ENCODE data around the gene LZTR1. TPM values are rescaled to one million over a fixed set of nuclear protein-coding genes. Genes with fewer than 3 reads are reported as not detected.

The LZTR1 gene
- total and polyA plus RNA-seq, 11 donors, result 18.4 to 41.9 (median 26.6) TPM

GRCh38 chr22:20999350-21000206 lies 17.5 kb downstream of the LZTR1 start:
- intact Hi-C loops (cut with DNase I), result loop anchor here in 4 of 10 donors (2.0 to 10.0 kb wide), 4 partner anchors 19 to 145 kb away; partner anchors contain the start of genes CRKL (in 2 of the 4), PI4KA (in 2 of the 4) and SNAP29 (in 2 of the 4)
- peak overlapping the region in 2 of 12 donors; percentile 79 to 81 for H3K4me3 ChIP-seq
- peak in 1 of 5 donors; percentile 5 for DNase-seq

GRCh38 chr22:21000207-21000986 lies 18.3 kb downstream of the LZTR1 start:
- ATAC-seq (no peak), DNase-seq (peak in 1 of 5 donors; percentile 15)
- no peak for TF ChIP-seq CTCF (IDR thresholded peaks at IDR 0.05)
- intact Hi-C loops (cut with DNase I), result loop anchor here in 3 of 10 donors (2.0 to 10.0 kb wide), 3 partner anchors 20 to 146 kb away; partner anchors contain the start of genes PI4KA (in 2 of the 3), SNAP29 (in 2 of the 3) and CRKL (in 1 of the 3)
- peak overlapping the region in 8 of 12 donors; percentile 91 to 99 (median 98) for H3K27ac ChIP-seq
- peaks cover 3 to 36% (median 30%) of the 10 kb centered on the region in 12 donors for H3K4me1 ChIP-seq
- peaks cover 0 to 49% (median 42%) of the 10 kb centered on the region in 9 donors for H3K36me3 ChIP-seq
- WGBS, 4 donors, result 60 to 67% (median 63%) methylated on average over 13 to 22 of the region's 22 CpGs
- H3K27me3 ChIP-seq, result no peaks in the 10 kb centered on the region
- H3K9me3 ChIP-seq, result no peaks in the 10 kb centered on the region
- peak overlapping the region; percentile 61 to 94 (median 78) for H3K4me3 ChIP-seq

More at GRCh38 chr22:20999350-21000206, 17.5 kb downstream of the LZTR1 start:
- no peak for ATAC-seq
- H3K27ac ChIP-seq, result peak overlapping the region in 1 of 12 donors; percentile 98
- H3K4me1 ChIP-seq, result peaks cover 3 to 36% (median 30%) of the 10 kb centered on the region in 12 donors
- 89 to 93% (median 91%) methylated on average over 21 to 27 of the region's 27 CpGs for WGBS, 4 donors
- no peaks in the 10 kb centered on the region for H3K27me3 ChIP-seq
- no peak for TF ChIP-seq CTCF (IDR thresholded peaks at IDR 0.05)
- TF ChIP-seq POLR2A (IDR thresholded peaks at IDR 0.05), result no peak
- H3K36me3 ChIP-seq, result peaks cover 0 to 56% (median 42%) of the 10 kb centered on the region in 9 donors
- no peaks in the 10 kb centered on the region for H3K9me3 ChIP-seq

- 2 to 4% (median 3%) methylated on average over 12 to 26 of the region's 26 CpGs for WGBS, 4 donors
- intact Hi-C loops (cut with DNase I), result loop anchor here in 3 of 10 donors (2.0 to 10.0 kb wide), 3 partner anchors 20 to 146 kb away; partner anchors contain the start of genes PI4KA (in 2 of the 3), SNAP29 (in 2 of the 3) and CRKL (in 1 of the 3)
- TF ChIP-seq POLR2A (IDR thresholded peaks at IDR 0.05) (no peak), CTCF (IDR thresholded peaks at IDR 0.05) (no peak)
- ATAC-seq, result peak in 1 of 4 donors; percentile 9
- peaks cover 3 to 36% (median 30%) of the 10 kb centered on the region in 12 donors for H3K4me1 ChIP-seq
- peak overlapping the region; percentile 91 to 99 (median 98) for H3K27ac ChIP-seq
- H3K4me3 ChIP-seq, result peak overlapping the region; percentile 61 to 94 (median 78)
- no peaks in the 10 kb centered on the region for H3K27me3 ChIP-seq
- H3K9me3 ChIP-seq, result no peaks in the 10 kb centered on the region
- peak in 1 of 5 donors; percentile 3 for DNase-seq
- peaks cover 0 to 43% (median 35%) of the 10 kb centered on the region in 9 donors for H3K36me3 ChIP-seq
Measured at GRCh38 chr22:21000987-21001600, 19.0 kb downstream of the LZTR1 start.

Measured in heart left ventricle (tissue), 16 donors.